Measurements from ENCODE around the gene CACNA2D3. TPM values are rescaled to one million over a fixed set of nuclear protein-coding genes. Genes with fewer than 3 reads are reported as not detected.

Gene CACNA2D3
- polyA plus RNA-seq, 3 donors: 8.3 to 21.5 (median 10.4) TPM

GRCh38 chr3:54832876-54833275, 710.5 kb downstream of the CACNA2D3 start:
- intact Hi-C loops (cut with micrococcal nuclease): no loop called here
- Mint-ChIP-seq H3K27ac (no peak overlapping the region), H3K4me1 (no peaks in the 10 kb centered on the region), H3K36me3 (no peaks in the 10 kb centered on the region), H3K27me3 (ENCODE audit: low read depth in 3 of 3) (peaks cover 0 to 2% (median 1%) of the 10 kb centered on the region in 3 donors), H3K4me3 (no peak overlapping the region), H3K9me3 (peaks cover 0 to 9% (median 4%) of the 10 kb centered on the region in 7 donors)
- DNase-seq: no peak
- Histone ChIP-seq H3K9ac (ENCODE audit: insufficient read depth, low read length, poor library complexity, severe bottlenecking) (no peak overlapping the region), H3K27ac (ENCODE audit: low read depth in 1 of 2, low read length in 2 of 2) (no peak overlapping the region), H3K36me3 (replicated peaks in 1 of 2; ENCODE audit: control insufficient read depth in 1 of 2, insufficient read depth in 2 of 2, low read length in 2 of 2) (no peaks in the 10 kb centered on the region), H3K4me3 (replicated peaks in 1 of 3; ENCODE audit: low read depth in 2 of 3, low read length in 3 of 3) (no peak overlapping the region), H3K79me2 (ENCODE audit: insufficient read depth, low read length) (no peaks in the 10 kb centered on the region), H3K4me2 (replicated peaks; ENCODE audit: extremely low read depth, low read length, poor library complexity, severe bottlenecking) (no peak overlapping the region), H3K27me3 (ENCODE audit: control insufficient read depth in 2 of 2, insufficient read depth in 2 of 2, low read length in 2 of 2) (no peaks in the 10 kb centered on the region), H3K4me1 (ENCODE audit: control insufficient read depth in 1 of 2, insufficient read depth in 2 of 2, low read length in 2 of 2) (no peaks in the 10 kb centered on the region), H3K9me3 (replicated peaks in 1 of 2; ENCODE audit: control insufficient read depth in 1 of 2, insufficient read depth in 1 of 2, low read length in 2 of 2) (peaks cover 0 to 7% of the 10 kb centered on the region in 2 donors), H4K20me1 (ENCODE audit: insufficient read depth, low read length) (no peaks in the 10 kb centered on the region), H2AFZ (ENCODE audit: insufficient read depth, low read depth, low read length, poor library complexity, severe bottlenecking) (no peak overlapping the region)
- WGBS (ENCODE audit: insufficient coverage): 67% methylated on average over 1 of the region's 1 CpG
- no peak for TF ChIP-seq CTCF (IDR thresholded peaks at IDR 0.05)

- Histone ChIP-seq H4K20me1 (ENCODE audit: insufficient read depth, low read length) (no peaks in the 10 kb centered on the region), H3K9me3 (replicated peaks in 1 of 2; ENCODE audit: control insufficient read depth in 1 of 2, insufficient read depth in 1 of 2, low read length in 2 of 2) (peaks cover 0 to under 1% of the 10 kb centered on the region in 2 donors), H3K4me1 (ENCODE audit: control insufficient read depth in 1 of 2, insufficient read depth in 2 of 2, low read length in 2 of 2) (no peaks in the 10 kb centered on the region), H3K79me2 (ENCODE audit: insufficient read depth, low read length) (no peaks in the 10 kb centered on the region), H3K36me3 (replicated peaks in 1 of 2; ENCODE audit: control insufficient read depth in 1 of 2, insufficient read depth in 2 of 2, low read length in 2 of 2) (no peaks in the 10 kb centered on the region), H3K9ac (ENCODE audit: insufficient read depth, low read length, poor library complexity, severe bottlenecking) (no peak overlapping the region), H3K27ac (ENCODE audit: low read depth in 1 of 2, low read length in 2 of 2) (no peak overlapping the region), H3K4me3 (replicated peaks in 1 of 3; ENCODE audit: low read depth in 2 of 3, low read length in 3 of 3) (no peak overlapping the region), H3K4me2 (replicated peaks; ENCODE audit: extremely low read depth, low read length, poor library complexity, severe bottlenecking) (no peak overlapping the region), H3K27me3 (ENCODE audit: control insufficient read depth in 2 of 2, insufficient read depth in 2 of 2, low read length in 2 of 2) (no peaks in the 10 kb centered on the region), H2AFZ (ENCODE audit: insufficient read depth, low read depth, low read length, poor library complexity, severe bottlenecking) (no peak overlapping the region)
- intact Hi-C loops (cut with micrococcal nuclease): no loop called here
- no peak for DNase-seq
- Mint-ChIP-seq H3K27ac (no peak overlapping the region), H3K9me3 (peaks cover 0 to 4% (median 0%) of the 10 kb centered on the region in 7 donors), H3K4me1 (no peaks in the 10 kb centered on the region), H3K27me3 (ENCODE audit: low read depth in 3 of 3) (peaks cover 0 to 2% (median 1%) of the 10 kb centered on the region in 3 donors), H3K36me3 (no peaks in the 10 kb centered on the region), H3K4me3 (no peak overlapping the region)
- TF ChIP-seq CTCF (IDR thresholded peaks at IDR 0.05): no peak
- 90% methylated on average over 3 of the region's 3 CpGs for WGBS (ENCODE audit: insufficient coverage)
These were observed 713.3 kb downstream of the CACNA2D3 start for GRCh38 chr3:54835701-54836100.

Data from CD14-positive monocyte (primary cell).